ENCODE results near the gene SCAF1. TPM values are rescaled to one million over a fixed set of nuclear protein-coding genes. Genes with fewer than 3 reads are reported as not detected.
A peak's percentile ranks its signal among the peaks of the same experiment; 100 is the strongest.

Gene SCAF1
- total RNA-seq, 1 donor from 2014 or later, result 8.7 TPM

- peaks cover 68% of the 10 kb centered on the region for H3K79me2 ChIP-seq (ENCODE audit: low read depth)
Measured at GRCh38 chr19:49593233-49594113, 48.5 kb upstream of the SCAF1 start.

GRCh38 chr19:49594157-49594992 is 47.6 kb upstream of the SCAF1 start:
- H3K9me3 Mint-ChIP-seq, result no peaks in the 10 kb centered on the region
- Histone ChIP-seq H3K27ac (no peak overlapping the region), H2AFZ (replicated peaks) (no peak overlapping the region), H3K36me3 (no peaks in the 10 kb centered on the region), H3K79me2 (ENCODE audit: low read depth) (peaks cover 77% of the 10 kb centered on the region), H3K4me3 (peak overlapping the region; percentile 87), H3K27me3 (no peaks in the 10 kb centered on the region), H3K9me3 (ENCODE audit: low read depth) (no peaks in the 10 kb centered on the region), H3K9ac (no peak overlapping the region), H3F3A (ENCODE audit: low read depth) (peaks cover 42% of the 10 kb centered on the region), H3K4me2 (peak overlapping the region; percentile 98), H3K4me1 (peaks cover 6% of the 10 kb centered on the region), H4K20me1 (ENCODE audit: low read depth) (peaks cover 65% of the 10 kb centered on the region)
- no peak overlapping the region for H3K27ac Mint-ChIP-seq
- H3K4me1 Mint-ChIP-seq, result peaks cover 15% of the 10 kb centered on the region
- peak overlapping the region; percentile 90 for H3K4me3 Mint-ChIP-seq
- DNase-seq (ENCODE audit: low spot score), result no peak
- H3K27me3 Mint-ChIP-seq (ENCODE audit: insufficient read depth, low read depth), result peaks cover 4% of the 10 kb centered on the region
- TF ChIP-seq EZH2phosphoT487 (IDR thresholded peaks at IDR 0.05), result no peak
- no peak for TF ChIP-seq CTCF (IDR thresholded peaks at IDR 0.05)
- no peak for TF ChIP-seq EZH2 (IDR thresholded peaks at IDR 0.05)
- H3K36me3 Mint-ChIP-seq, result peaks cover 12% of the 10 kb centered on the region

More at GRCh38 chr19:49593233-49594113, 48.5 kb upstream of the SCAF1 start:
- Histone ChIP-seq H3K9me3 (ENCODE audit: low read depth) (no peaks in the 10 kb centered on the region), H3K9ac (no peak overlapping the region), H3K4me1 (peaks cover 6% of the 10 kb centered on the region), H3K4me2 (peak overlapping the region; percentile 98), H4K20me1 (ENCODE audit: low read depth) (peaks cover 56% of the 10 kb centered on the region), H3K4me3 (peak overlapping the region; percentile 87), H2AFZ (replicated peaks) (no peak overlapping the region), H3F3A (ENCODE audit: low read depth) (peaks cover 43% of the 10 kb centered on the region), H3K27me3 (no peaks in the 10 kb centered on the region), H3K36me3 (no peaks in the 10 kb centered on the region), H3K27ac (no peak overlapping the region)
- DNase-seq (ENCODE audit: low spot score), result peak; percentile 97
- H3K36me3 Mint-ChIP-seq, result peaks cover 8% of the 10 kb centered on the region
- H3K27me3 Mint-ChIP-seq (ENCODE audit: insufficient read depth, low read depth), result peaks cover 2% of the 10 kb centered on the region
- H3K4me1 Mint-ChIP-seq, result peaks cover 19% of the 10 kb centered on the region
- H3K9me3 Mint-ChIP-seq, result no peaks in the 10 kb centered on the region
- TF ChIP-seq EZH2 (IDR thresholded peaks at IDR 0.05) (no peak), CTCF (IDR thresholded peaks at IDR 0.05) (no peak), EZH2phosphoT487 (IDR thresholded peaks at IDR 0.05) (no peak)
- H3K4me3 Mint-ChIP-seq, result peak overlapping the region; percentile 90
- H3K27ac Mint-ChIP-seq, result peak overlapping the region; percentile 2

GRCh38 chr19:49594993-49595818 is 46.8 kb upstream of the SCAF1 start:
- Histone ChIP-seq H3K27me3 (no peaks in the 10 kb centered on the region), H3K4me2 (no peak overlapping the region), H3K9ac (no peak overlapping the region), H3F3A (ENCODE audit: low read depth) (peaks cover 37% of the 10 kb centered on the region), H4K20me1 (ENCODE audit: low read depth) (peaks cover 73% of the 10 kb centered on the region), H3K36me3 (no peaks in the 10 kb centered on the region), H3K79me2 (ENCODE audit: low read depth) (peaks cover 85% of the 10 kb centered on the region), H3K4me3 (no peak overlapping the region), H3K27ac (no peak overlapping the region), H3K4me1 (peaks cover 6% of the 10 kb centered on the region), H2AFZ (replicated peaks) (no peak overlapping the region), H3K9me3 (ENCODE audit: low read depth) (no peaks in the 10 kb centered on the region)
- peaks cover 16% of the 10 kb centered on the region for H3K36me3 Mint-ChIP-seq
- DNase-seq (ENCODE audit: low spot score), result no peak
- H3K9me3 Mint-ChIP-seq, result no peaks in the 10 kb centered on the region
- no peak overlapping the region for H3K4me3 Mint-ChIP-seq
- H3K27ac Mint-ChIP-seq, result no peak overlapping the region
- TF ChIP-seq EZH2phosphoT487 (IDR thresholded peaks at IDR 0.05) (no peak), CTCF (IDR thresholded peaks at IDR 0.05) (no peak), EZH2 (IDR thresholded peaks at IDR 0.05) (no peak)
- peaks cover 4% of the 10 kb centered on the region for H3K27me3 Mint-ChIP-seq (ENCODE audit: insufficient read depth, low read depth)
- H3K4me1 Mint-ChIP-seq, result peaks cover 13% of the 10 kb centered on the region

Measured in neural progenitor cell (in vitro differentiated cells).